Measurements from ENCODE around the gene DHX34.

DHX34 gene

GRCh38 chr19:47348819-47349795, at the start of gene DHX34 (continued):
- no peak for TF ChIP-seq ZNF747 (tag by site-specific recombination; IDR thresholded peaks at IDR 0.05)
- peak; percentile 87 for TF ChIP-seq ZFHX2 (tag by site-specific recombination; conservative IDR thresholded peaks at IDR 0.05)
- peak; percentile 37; the same call in 1 of the 2 replicates for TF ChIP-seq ZNF394 (tag by site-specific recombination; IDR thresholded peaks at IDR 0.05; ENCODE audit: borderline replicate concordance)
- TF ChIP-seq, protein P1, sequence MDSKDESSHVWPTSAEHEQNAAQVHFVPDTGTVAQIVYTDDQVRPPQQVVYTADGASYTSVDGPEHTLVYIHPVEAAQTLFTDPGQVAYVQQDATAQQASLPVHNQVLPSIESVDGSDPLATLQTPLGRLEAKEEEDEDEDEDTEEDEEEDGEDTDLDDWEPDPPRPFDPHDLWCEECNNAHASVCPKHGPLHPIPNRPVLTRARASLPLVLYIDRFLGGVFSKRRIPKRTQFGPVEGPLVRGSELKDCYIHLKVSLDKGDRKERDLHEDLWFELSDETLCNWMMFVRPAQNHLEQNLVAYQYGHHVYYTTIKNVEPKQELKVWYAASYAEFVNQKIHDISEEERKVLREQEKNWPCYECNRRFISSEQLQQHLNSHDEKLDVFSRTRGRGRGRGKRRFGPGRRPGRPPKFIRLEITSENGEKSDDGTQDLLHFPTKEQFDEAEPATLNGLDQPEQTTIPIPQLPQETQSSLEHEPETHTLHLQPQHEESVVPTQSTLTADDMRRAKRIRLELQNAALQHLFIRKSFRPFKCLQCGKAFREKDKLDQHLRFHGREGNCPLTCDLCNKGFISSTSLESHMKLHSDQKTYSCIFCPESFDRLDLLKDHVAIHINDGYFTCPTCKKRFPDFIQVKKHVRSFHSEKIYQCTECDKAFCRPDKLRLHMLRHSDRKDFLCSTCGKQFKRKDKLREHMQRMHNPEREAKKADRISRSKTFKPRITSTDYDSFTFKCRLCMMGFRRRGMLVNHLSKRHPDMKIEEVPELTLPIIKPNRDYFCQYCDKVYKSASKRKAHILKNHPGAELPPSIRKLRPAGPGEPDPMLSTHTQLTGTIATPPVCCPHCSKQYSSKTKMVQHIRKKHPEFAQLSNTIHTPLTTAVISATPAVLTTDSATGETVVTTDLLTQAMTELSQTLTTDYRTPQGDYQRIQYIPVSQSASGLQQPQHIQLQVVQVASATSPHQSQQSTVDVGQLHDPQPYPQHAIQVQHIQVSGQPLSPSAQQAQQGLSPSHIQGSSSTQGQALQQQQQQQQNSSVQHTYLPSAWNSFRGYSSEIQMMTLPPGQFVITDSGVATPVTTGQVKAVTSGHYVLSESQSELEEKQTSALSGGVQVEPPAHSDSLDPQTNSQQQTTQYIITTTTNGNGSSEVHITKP (tag by site-specific recombination; IDR thresholded peaks at IDR 0.05), result peak; percentile 66
- TF ChIP-seq ZNF16 (tag by site-specific recombination; IDR thresholded peaks at IDR 0.05; ENCODE audit: low read depth), result no peak
- TF ChIP-seq, protein P2, sequence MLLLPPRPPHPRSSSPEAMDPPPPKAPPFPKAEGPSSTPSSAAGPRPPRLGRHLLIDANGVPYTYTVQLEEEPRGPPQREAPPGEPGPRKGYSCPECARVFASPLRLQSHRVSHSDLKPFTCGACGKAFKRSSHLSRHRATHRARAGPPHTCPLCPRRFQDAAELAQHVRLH (tag by site-specific recombination; IDR thresholded peaks at IDR 0.05), result peak; percentile 73; the same call in 1 of the 2 replicates
- peak; percentile 53; the same call in 1 of the 2 replicates for TF ChIP-seq ZBTB20 (tag by site-specific recombination; IDR thresholded peaks at IDR 0.05)
- peak; percentile 65; the same call in 1 of the 2 replicates for TF ChIP-seq SP7 (tag by site-specific recombination; IDR thresholded peaks at IDR 0.05)
- peak; percentile 58; the same call in 1 of the 2 replicates for TF ChIP-seq ZNF843 (tag by site-specific recombination; IDR thresholded peaks at IDR 0.05)
- TF ChIP-seq, protein P3, sequence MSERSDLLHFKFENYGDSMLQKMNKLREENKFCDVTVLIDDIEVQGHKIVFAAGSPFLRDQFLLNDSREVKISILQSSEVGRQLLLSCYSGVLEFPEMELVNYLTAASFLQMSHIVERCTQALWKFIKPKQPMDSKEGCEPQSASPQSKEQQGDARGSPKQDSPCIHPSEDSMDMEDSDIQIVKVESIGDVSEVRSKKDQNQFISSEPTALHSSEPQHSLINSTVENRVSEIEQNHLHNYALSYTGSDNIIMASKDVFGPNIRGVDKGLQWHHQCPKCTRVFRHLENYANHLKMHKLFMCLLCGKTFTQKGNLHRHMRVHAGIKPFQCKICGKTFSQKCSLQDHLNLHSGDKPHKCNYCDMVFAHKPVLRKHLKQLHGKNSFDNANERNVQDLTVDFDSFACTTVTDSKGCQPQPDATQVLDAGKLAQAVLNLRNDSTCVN (tag by site-specific recombination; optimal IDR thresholded peaks at IDR 0.05), result peak; percentile 40
- peak; percentile 99 for TF ChIP-seq SP3 (tag by site-specific recombination; IDR thresholded peaks at IDR 0.05)
- peak; percentile 97 for TF ChIP-seq CTCF (tag by site-specific recombination; IDR thresholded peaks at IDR 0.05)
- no peak for TF ChIP-seq ZNF214 (tag by site-specific recombination; IDR thresholded peaks at IDR 0.05; ENCODE audit: borderline replicate concordance)
- no peak for TF ChIP-seq ZNF211 (tag by site-specific recombination; IDR thresholded peaks at IDR 0.05; ENCODE audit: low read depth)
- TF ChIP-seq KLF9 (tag by site-specific recombination; IDR thresholded peaks at IDR 0.05; ENCODE audit: low read depth), result peak; percentile 98
- TF ChIP-seq ZNF837 (tag by site-specific recombination; IDR thresholded peaks at IDR 0.05), result no peak
- no peak for TF ChIP-seq ZNF596 (tag by site-specific recombination; IDR thresholded peaks at IDR 0.05)
- no peak for TF ChIP-seq INSM2 (tag by site-specific recombination; IDR thresholded peaks at IDR 0.05)
- TF ChIP-seq GLIS1 (tag by site-specific recombination; IDR thresholded peaks at IDR 0.05), result peak; percentile 97
- peak; percentile 49; the same call in 1 of the 2 replicates for TF ChIP-seq GLI4 (tag by site-specific recombination; IDR thresholded peaks at IDR 0.05)
- no peak for TF ChIP-seq ZNF670 (tag by site-specific recombination; IDR thresholded peaks at IDR 0.05; ENCODE audit: low read depth)
- TF ChIP-seq GLIS2 (tag by site-specific recombination; IDR thresholded peaks at IDR 0.05), result peak; percentile 98
- TF ChIP-seq ZNF19 (tag by site-specific recombination; IDR thresholded peaks at IDR 0.05; ENCODE audit: low read depth), result no peak
- no peak for TF ChIP-seq ZNF521 (tag by site-specific recombination; IDR thresholded peaks at IDR 0.05)
- no peak for TF ChIP-seq ZNF133 (tag by site-specific recombination; IDR thresholded peaks at IDR 0.05)
- TF ChIP-seq ZNF24 (tag by site-specific recombination; IDR thresholded peaks at IDR 0.05), result peak; percentile 65; the same call in 1 of the 2 replicates
- peak; percentile 41; the same call in 1 of the 2 replicates for TF ChIP-seq KLF7 (tag by site-specific recombination; IDR thresholded peaks at IDR 0.05; ENCODE audit: borderline replicate concordance)
- peak; percentile 72; the same call in 1 of the 2 replicates for TF ChIP-seq ZNF76 (tag by site-specific recombination; IDR thresholded peaks at IDR 0.05; ENCODE audit: borderline replicate concordance, low read depth)
- peak; percentile 98 for TF ChIP-seq KLF16 (tag by site-specific recombination; IDR thresholded peaks at IDR 0.05)
- TF ChIP-seq ZNF2 (tag by site-specific recombination; IDR thresholded peaks at IDR 0.05), result 0 out of 2 replicates have a peak, but pooled peaks have one; percentile 44
- TF ChIP-seq ZNF121 (tag by site-specific recombination; IDR thresholded peaks at IDR 0.05), result no peak
